Measurements from ENCODE around the gene CIAO2A.

- no peak for TF ChIP-seq CTCF (IDR thresholded peaks at IDR 0.05; ENCODE audit: insufficient read depth, low read depth, low read length)
- no peak for TF ChIP-seq EZH2 (IDR thresholded peaks at IDR 0.05; ENCODE audit: insufficient read depth, low read length)
Observed at GRCh38 chr15:64092864-64093626, 593 bp downstream of the CIAO2A start.
